ENCODE data around the gene XRCC3.

DNA sequence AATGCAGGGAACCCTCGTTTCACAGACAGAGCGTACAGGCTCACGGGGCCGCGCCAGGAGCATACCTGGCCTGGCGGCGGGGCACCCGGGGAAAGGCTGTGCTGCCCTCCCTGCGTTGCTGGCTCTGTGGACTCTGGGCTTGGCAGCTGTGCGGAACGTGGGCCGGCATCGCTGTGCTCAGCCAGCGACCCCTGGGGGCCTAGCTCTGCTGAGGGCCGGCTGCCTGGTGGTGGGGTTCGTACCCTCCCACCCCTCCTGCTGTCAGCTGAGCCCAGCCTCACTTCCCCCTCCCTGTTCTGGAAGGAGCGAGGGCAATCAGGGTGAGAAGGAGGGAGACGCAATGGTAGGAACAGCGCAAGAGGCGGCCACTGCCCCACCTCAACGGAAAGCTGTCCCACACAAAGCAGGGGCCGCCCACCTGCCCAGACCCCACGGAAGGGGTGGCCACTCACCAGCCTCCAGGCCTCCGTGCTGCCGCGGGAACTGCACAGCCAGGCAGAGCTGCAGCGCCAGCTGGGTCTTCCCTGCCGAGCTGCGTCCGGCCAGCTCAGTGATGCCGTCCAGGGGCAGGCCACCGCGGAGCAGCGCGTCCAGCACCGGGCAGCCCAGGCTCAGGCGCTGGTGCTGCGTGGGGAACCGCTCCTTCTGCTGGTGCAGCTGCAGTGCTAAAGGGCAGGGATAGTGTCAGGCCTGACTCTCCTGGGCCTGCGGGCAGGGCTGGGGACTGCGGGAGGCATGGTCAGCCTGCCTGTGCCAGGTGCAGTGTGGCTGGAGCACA lies 8.5 kb downstream of the XRCC3 start:
- TF ChIP-seq, protein P1, sequence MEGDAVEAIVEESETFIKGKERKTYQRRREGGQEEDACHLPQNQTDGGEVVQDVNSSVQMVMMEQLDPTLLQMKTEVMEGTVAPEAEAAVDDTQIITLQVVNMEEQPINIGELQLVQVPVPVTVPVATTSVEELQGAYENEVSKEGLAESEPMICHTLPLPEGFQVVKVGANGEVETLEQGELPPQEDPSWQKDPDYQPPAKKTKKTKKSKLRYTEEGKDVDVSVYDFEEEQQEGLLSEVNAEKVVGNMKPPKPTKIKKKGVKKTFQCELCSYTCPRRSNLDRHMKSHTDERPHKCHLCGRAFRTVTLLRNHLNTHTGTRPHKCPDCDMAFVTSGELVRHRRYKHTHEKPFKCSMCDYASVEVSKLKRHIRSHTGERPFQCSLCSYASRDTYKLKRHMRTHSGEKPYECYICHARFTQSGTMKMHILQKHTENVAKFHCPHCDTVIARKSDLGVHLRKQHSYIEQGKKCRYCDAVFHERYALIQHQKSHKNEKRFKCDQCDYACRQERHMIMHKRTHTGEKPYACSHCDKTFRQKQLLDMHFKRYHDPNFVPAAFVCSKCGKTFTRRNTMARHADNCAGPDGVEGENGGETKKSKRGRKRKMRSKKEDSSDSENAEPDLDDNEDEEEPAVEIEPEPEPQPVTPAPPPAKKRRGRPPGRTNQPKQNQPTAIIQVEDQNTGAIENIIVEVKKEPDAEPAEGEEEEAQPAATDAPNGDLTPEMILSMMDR (conservative IDR thresholded peaks at IDR 0.05; ENCODE audit: low read depth in 2 of 2), result no peak
- no peak for TF ChIP-seq POLR2AphosphoS5 (IDR thresholded peaks at IDR 0.05; ENCODE audit: low read depth)
- TF ChIP-seq EZH2 (IDR thresholded peaks at IDR 0.05; ENCODE audit: low read depth, unreplicated experiment), result no peak

All from GM23338 (cell line).